GM19193 (cell line): ENCODE measurements around the gene EFNB1.

ENCODE experiments used
- POLR2A ChIP-seq: IDR thresholded peaks from 4 replicates; pipeline ENCODE4 v1.6.1; 2011; ENCODE audit not compliant: insufficient read depth, insufficient read length; ENCODE audit errors: extremely low read depth

The EFNB1 gene

GRCh38 chrX:68883800-68884199, 55.0 kb downstream of the EFNB1 start:
- TF ChIP-seq POLR2A, result no peak

GRCh38 chrX:68889249-68889648, 60.4 kb downstream of the EFNB1 start:
- no peak for TF ChIP-seq POLR2A
